DOHH2 (cell line): ENCODE results near the gene SGTB.

Experiments used
- CTCF ChIP-seq: fragments of 200-600 bp; sonication (generic); IDR thresholded peaks from one replicate; pipeline ENCODE4 v1.5.1; 2014; ENCODE audit warnings: antibody characterized with exemption, mild to moderate bottlenecking, low read depth, low read length; ENCODE audit not compliant: poor library complexity, severe bottlenecking
- EZH2phosphoT487 ChIP-seq: fragments of 200-600 bp; sonication (generic); IDR thresholded peaks from 2 replicates; pipeline ENCODE4 v1.6.1; 2017; ENCODE audit warnings: borderline replicate concordance, mild to moderate bottlenecking, antibody characterized with exemption, low read length, moderate library complexity, mixed read lengths

DNA sequence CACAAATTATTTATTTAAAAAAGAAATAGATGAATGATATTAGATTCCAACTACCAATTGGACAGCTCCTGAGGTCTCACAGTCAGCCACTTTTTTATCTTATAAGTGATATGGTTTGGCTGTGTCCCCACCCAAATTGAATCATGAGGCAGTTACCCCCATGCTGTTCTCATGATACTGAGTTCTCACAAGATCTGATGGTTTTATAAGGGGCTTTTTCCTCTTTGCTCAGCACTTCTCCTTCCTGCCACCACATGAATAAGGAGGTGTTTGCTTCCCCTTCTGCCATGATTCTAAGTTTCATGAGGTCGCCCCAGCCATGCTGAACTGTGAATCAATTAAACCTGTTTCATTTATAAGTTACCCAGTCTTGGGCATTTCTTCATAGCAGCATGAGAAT is 13.0 kb upstream of the SGTB start:
- TF ChIP-seq CTCF (no peak), EZH2phosphoT487 (no peak)
